GM23248 (cell line): ENCODE data around the gene ALK. TPM values are rescaled to one million over a fixed set of nuclear protein-coding genes. Genes with fewer than 3 reads are reported as not detected.
A peak's percentile ranks its signal among the peaks of the same experiment; 100 is the strongest.

Experiments used
- DNase-seq: peaks from one replicate; pipeline ENCODE4 v3.0.0-alpha.2; 2015
- H2AFZ ChIP-seq: fragments of 200-600 bp; sonication (generic); 2 replicates; pipeline ENCODE4 v1.6.1; 2016; ENCODE audit warnings: antibody characterized with exemption
- H3F3A ChIP-seq: fragments of 200-600 bp; sonication (generic); 2 replicates; pipeline ENCODE4 v1.6.1; 2016; ENCODE audit warnings: mild to moderate bottlenecking, antibody characterized with exemption, mixed run types; ENCODE audit not compliant: insufficient read depth
- H3K27ac ChIP-seq: fragments of 200-600 bp; sonication (generic); 2 replicates; pipeline ENCODE4 v1.5.1; 2016; ENCODE audit warnings: mild to moderate bottlenecking
- H3K27me3 ChIP-seq: fragments of 200-600 bp; sonication (generic); replicated peaks from 2 replicates; pipeline ENCODE4 v1.6.1; 2016; ENCODE audit warnings: mild to moderate bottlenecking; ENCODE audit not compliant: insufficient read depth
- H3K36me3 ChIP-seq: fragments of 200-600 bp; sonication (generic); 2 replicates; pipeline ENCODE4 v1.6.1; 2016; ENCODE audit warnings: low read depth, mild to moderate bottlenecking
- H3K4me1 ChIP-seq: fragments of 200-600 bp; sonication (generic); 2 replicates; pipeline ENCODE4 v1.6.1; 2016; ENCODE audit warnings: mild to moderate bottlenecking; ENCODE audit not compliant: insufficient read depth
- H3K4me2 ChIP-seq: fragments of 200-600 bp; sonication (generic); one replicate; pipeline ENCODE4 v1.6.1; 2016; ENCODE audit warnings: mild to moderate bottlenecking; ENCODE audit not compliant: unreplicated experiment
- H3K4me3 ChIP-seq: fragments of 200-600 bp; sonication (generic); 2 replicates; pipeline ENCODE4 v1.5.1; 2016; ENCODE audit warnings: mild to moderate bottlenecking
- H3K79me2 ChIP-seq: fragments of 200-600 bp; sonication (generic); 2 replicates; pipeline ENCODE4 v1.6.1; 2016; ENCODE audit warnings: mild to moderate bottlenecking; ENCODE audit not compliant: insufficient read depth
- H3K9ac ChIP-seq: fragments of 200-600 bp; sonication (generic); 2 replicates; pipeline ENCODE4 v1.6.1; 2016; ENCODE audit warnings: mild to moderate bottlenecking
- H3K9me2 ChIP-seq: fragments of 200-600 bp; sonication (generic); 2 replicates; pipeline ENCODE4 v1.6.1; 2016; ENCODE audit warnings: mixed run types, mild to moderate bottlenecking, moderate library complexity; ENCODE audit not compliant: insufficient read depth
- H3K9me3 ChIP-seq: fragments of 200-600 bp; sonication (generic); one replicate; pipeline ENCODE4 v1.6.1; 2017; ENCODE audit warnings: low read depth
- H4K20me1 ChIP-seq: fragments of 200-600 bp; sonication (generic); 2 replicates; pipeline ENCODE4 v1.6.0; 2016; ENCODE audit not compliant: insufficient read depth
- EZH2 ChIP-seq: fragments of 200-600 bp; sonication (generic); IDR thresholded peaks from 2 replicates; pipeline ENCODE4 v1.6.1; 2018; ENCODE audit warnings: antibody characterized with exemption, mild to moderate bottlenecking; ENCODE audit not compliant: insufficient read depth, poor library complexity, severe bottlenecking
- EZH2phosphoT487 ChIP-seq: fragments of 200-600 bp; sonication (generic); IDR thresholded peaks from 2 replicates; pipeline ENCODE4 v1.6.1; 2018; ENCODE audit warnings: antibody characterized with exemption, moderate library complexity, mild to moderate bottlenecking, low read depth; ENCODE audit not compliant: insufficient read depth
- WGBS, 2 experiments: methylation state at CpG; one replicate each; pipeline ENCODE4 v1.1.6; 2015 to 2017; ENCODE audit warnings: low lambda C conversion rate in 2 of 2, low coverage in 1 of 2; ENCODE audit errors: missing lambda C conversion rate in 2 of 2; 5-methylcytosine and 5-hydroxymethylcytosine counted together
- in situ Hi-C: fragments of 300-500 bp; cut with MboI; formaldehyde crosslinking; loops from 2 replicates; pipeline ENCODE4 v1.15.0; 2020
- polyA plus RNA-seq: library from polyadenylated mRNA; unstranded; fragments of >200 nt; fragmentation: Nextera tagmentation; extraction: Ambion mirVana; gene quantifications from 2 replicates; pipeline ENCODE4 v1.2.1, GENCODE V29; 2016
- total RNA-seq: library from RNA; depleted of rRNA; stranded (reverse); fragments of >200 nt; shearing (Covaris generic); gene quantifications from 2 replicates; pipeline ENCODE4 v1.2.3, GENCODE V29; 2014

ALK gene
- total and polyA plus RNA-seq, 2 experiments from 2014 or later, result under 0.01 to 0.05 TPM

- TF ChIP-seq EZH2 (no peak), EZH2phosphoT487 (no peak)
- peaks cover 16% of the 10 kb centered on the region for H3F3A ChIP-seq
- no peak overlapping the region for H3K27ac ChIP-seq
- H3K9me2 ChIP-seq, result no peaks in the 10 kb centered on the region
- no peak for DNase-seq
- H3K36me3 ChIP-seq, result no peaks in the 10 kb centered on the region
- H3K4me3 ChIP-seq, result no peak overlapping the region
- H3K4me1 ChIP-seq, result peaks cover 10% of the 10 kb centered on the region
- 63% methylated on average over 2 of the region's 2 CpGs for WGBS, 2 experiments
- no peaks in the 10 kb centered on the region for H3K79me2 ChIP-seq
- no peak overlapping the region for H3K4me2 ChIP-seq
- H2AFZ ChIP-seq, result no peak overlapping the region
- H4K20me1 ChIP-seq, result no peaks in the 10 kb centered on the region
- peaks cover 2% of the 10 kb centered on the region for H3K27me3 ChIP-seq
- H3K9me3 ChIP-seq, result no peaks in the 10 kb centered on the region
- H3K9ac ChIP-seq, result no peak overlapping the region
- in situ Hi-C loops, result no loop called here
Observed at GRCh38 chr2:29660201-29660600, 261.2 kb downstream of the ALK start.

- H3F3A ChIP-seq, result peaks cover 16% of the 10 kb centered on the region
- no peak for TF ChIP-seq EZH2phosphoT487
- no peak for TF ChIP-seq EZH2
- H3K79me2 ChIP-seq, result no peaks in the 10 kb centered on the region
- DNase-seq, result no peak
- H3K9me3 ChIP-seq, result no peaks in the 10 kb centered on the region
- no peak overlapping the region for H3K4me3 ChIP-seq
- 67 to 91% methylated on average over 2 of the region's 2 CpGs for WGBS, 2 experiments
- H3K9ac ChIP-seq, result no peak overlapping the region
- in situ Hi-C loops, result no loop called here
- H3K4me2 ChIP-seq, result no peak overlapping the region
- H2AFZ ChIP-seq, result no peak overlapping the region
- H3K4me1 ChIP-seq, result peaks cover 10% of the 10 kb centered on the region
- H3K9me2 ChIP-seq, result no peaks in the 10 kb centered on the region
- H3K27ac ChIP-seq, result no peak overlapping the region
- no peaks in the 10 kb centered on the region for H3K36me3 ChIP-seq
- H4K20me1 ChIP-seq, result no peaks in the 10 kb centered on the region
- peaks cover 2% of the 10 kb centered on the region for H3K27me3 ChIP-seq
Observed at GRCh38 chr2:29659178-29659577, 262.2 kb downstream of the ALK start.

GRCh38 chr2:29657674-29658073, 263.7 kb downstream of the ALK start:
- Histone ChIP-seq H3K36me3 (no peaks in the 10 kb centered on the region), H3K27me3 (peaks cover 2% of the 10 kb centered on the region), H4K20me1 (no peaks in the 10 kb centered on the region), H3K27ac (no peak overlapping the region), H3K4me3 (no peak overlapping the region), H3K79me2 (no peaks in the 10 kb centered on the region), H3K9me3 (no peaks in the 10 kb centered on the region), H3F3A (peaks cover 6% of the 10 kb centered on the region), H3K4me2 (no peak overlapping the region), H3K9ac (no peak overlapping the region), H3K4me1 (peaks cover 1% of the 10 kb centered on the region; the same call in 1 of the 2 replicates), H2AFZ (no peak overlapping the region), H3K9me2 (no peaks in the 10 kb centered on the region)
- TF ChIP-seq EZH2 (no peak), EZH2phosphoT487 (no peak)
- no peak for DNase-seq
- 44 to 47% methylated on average over 4 of the region's 4 CpGs for WGBS, 2 experiments
- in situ Hi-C loops, result no loop called here

- in situ Hi-C loops, result no loop called here
- Histone ChIP-seq H3K9me3 (no peaks in the 10 kb centered on the region), H3F3A (no peaks in the 10 kb centered on the region), H3K4me1 (no peaks in the 10 kb centered on the region), H3K9ac (no peak overlapping the region), H3K79me2 (no peaks in the 10 kb centered on the region), H3K27me3 (peaks cover 7% of the 10 kb centered on the region), H3K4me3 (no peak overlapping the region), H2AFZ (no peak overlapping the region), H3K36me3 (no peaks in the 10 kb centered on the region), H3K27ac (no peak overlapping the region), H3K4me2 (no peak overlapping the region), H3K9me2 (no peaks in the 10 kb centered on the region), H4K20me1 (no peaks in the 10 kb centered on the region)
- TF ChIP-seq EZH2phosphoT487 (no peak), EZH2 (no peak)
- WGBS, 2 experiments, result 46% methylated on average over 3 of the region's 3 CpGs
- DNase-seq, result peak; percentile 5
Observed at GRCh38 chr2:29655391-29656086, 265.8 kb downstream of the ALK start.
